Lung (tissue), 12 donors: Measurements from ENCODE around the gene EDEM3. TPM values are rescaled to one million over a fixed set of nuclear protein-coding genes. Genes with fewer than 3 reads are reported as not detected.
"Not testable (repeated sequence)": the region's sequence is repeated elsewhere in the genome, so short reads cannot be mapped to it uniquely, and the experiment has no call there.

Experiments used
- ATAC-seq: fragments of 200-7000 bp; cut with Tn5 transposase; one replicate; pipeline ENCODE4 v1.9.1; 2020; ENCODE audit warnings: moderate number of reproducible peaks; ENCODE audit not compliant: insufficient read depth, low FRiP score
- DNase-seq, 3 donors: peaks; one replicate each; pipeline ENCODE4 v3.0.0-alpha.2; 2013 to 2017
- H3K27ac ChIP-seq, 2 donors: one replicate each; pipeline ENCODE4 v1.5.1; 2013; ENCODE audit warnings: mild to moderate bottlenecking in 2 of 2, moderate library complexity in 2 of 2, control low read depth in 1 of 2, inconsistent platforms in 1 of 2, low read depth in 1 of 2, low read length in 1 of 2
- H3K27me3 ChIP-seq, 3 donors: one replicate each; pipeline ENCODE4 v1.5.1; 2013; ENCODE audit warnings: low read length in 2 of 3; ENCODE audit not compliant: control insufficient read depth in 3 of 3, insufficient read depth in 3 of 3
- H3K36me3 ChIP-seq, 4 donors: one replicate each; pipeline ENCODE4 v1.5.1; 2013; ENCODE audit warnings: low read length in 4 of 4, mild to moderate bottlenecking in 1 of 4, moderate library complexity in 1 of 4; ENCODE audit not compliant: control insufficient read depth in 4 of 4, insufficient read depth in 4 of 4
- H3K4me1 ChIP-seq, 5 donors: one replicate each; pipeline ENCODE4 v1.5.1; 2013; ENCODE audit warnings: low read length in 5 of 5, mild to moderate bottlenecking in 2 of 5, moderate library complexity in 1 of 5; ENCODE audit not compliant: control insufficient read depth in 5 of 5, insufficient read depth in 5 of 5
- H3K4me3 ChIP-seq: one replicate; pipeline ENCODE4 v1.5.1; 2013; ENCODE audit warnings: mild to moderate bottlenecking, control low read depth, moderate library complexity
- H3K9ac ChIP-seq, 2 donors: one replicate each; pipeline ENCODE4 v1.5.1; 2013; ENCODE audit warnings: low read length in 2 of 2, control low read depth in 1 of 2; ENCODE audit not compliant: insufficient read depth in 1 of 2
- H3K9me3 ChIP-seq, 4 donors: one replicate each; pipeline ENCODE4 v1.5.1; 2013; ENCODE audit warnings: low read length in 3 of 4, mild to moderate bottlenecking in 1 of 4, moderate library complexity in 1 of 4; ENCODE audit not compliant: control insufficient read depth in 4 of 4, insufficient read depth in 3 of 4
- WGBS, 2 donors: extraction: QIAGEN DNeasy Blood & Tissue Kit; methylation state at CpG; one replicate each; pipeline ENCODE4 v1.1.7; 2013; 5-methylcytosine and 5-hydroxymethylcytosine counted together
- polyA plus RNA-seq, 2 donors: library from polyadenylated mRNA; stranded (reverse); fragments of 200-250 nt; gene quantifications; one replicate each; pipeline ENCODE4 v1.2.1, GENCODE V29; 2013
- total RNA-seq, 2 donors: library from RNA; depleted of rRNA in 1 of 2; stranded (reverse); fragments of >200 nt in 1 of 2; gene quantifications; one replicate each; pipeline ENCODE4 v1.2.1, GENCODE V29; 2014 to 2021
- TF ChIP-seq, protein P1 (sequence below): IDR thresholded peaks from 2 replicates; pipeline ENCODE4 v1.5.1; 2012; ENCODE audit warnings: mild to moderate bottlenecking; ENCODE audit errors: control extremely low read depth, extremely low read depth
- donor health status: control.
- donor health status: control.
- donor health status: Bipolar disorder and iron deficiency.
- donor health status: healthy.
- donor health status: DM: yes; HTN: yes; CAD: no.

The EDEM3 gene
- total and polyA plus RNA-seq, 4 donors: 12.2 to 54.9 (median 21.1) TPM

GRCh38 chr1:184682956-184683355 lies 71.7 kb downstream of the EDEM3 start:
- Histone ChIP-seq H3K4me3 (no peak overlapping the region), H3K27me3 (no peaks in the 10 kb centered on the region)

GRCh38 chr1:184680611-184681225 lies 73.9 kb downstream of the EDEM3 start:
- not testable (repeated sequence) for ATAC-seq, H3K27me3 ChIP-seq, H3K4me3 ChIP-seq, H3K27ac ChIP-seq, H3K9me3 ChIP-seq, H3K36me3 ChIP-seq, H3K4me1 ChIP-seq, DNase-seq, H3K9ac ChIP-seq
- WGBS, 2 donors: 85 to 89% methylated on average over 5 of the region's 5 CpGs

More at GRCh38 chr1:184682956-184683355, 71.7 kb downstream of the EDEM3 start:
- 91% methylated on average over 3 of the region's 3 CpGs for WGBS, 2 donors
- peaks cover 0 to 8% (median 0%) of the 10 kb centered on the region in 5 donors for H3K4me1 ChIP-seq
- TF ChIP-seq, protein P1, sequence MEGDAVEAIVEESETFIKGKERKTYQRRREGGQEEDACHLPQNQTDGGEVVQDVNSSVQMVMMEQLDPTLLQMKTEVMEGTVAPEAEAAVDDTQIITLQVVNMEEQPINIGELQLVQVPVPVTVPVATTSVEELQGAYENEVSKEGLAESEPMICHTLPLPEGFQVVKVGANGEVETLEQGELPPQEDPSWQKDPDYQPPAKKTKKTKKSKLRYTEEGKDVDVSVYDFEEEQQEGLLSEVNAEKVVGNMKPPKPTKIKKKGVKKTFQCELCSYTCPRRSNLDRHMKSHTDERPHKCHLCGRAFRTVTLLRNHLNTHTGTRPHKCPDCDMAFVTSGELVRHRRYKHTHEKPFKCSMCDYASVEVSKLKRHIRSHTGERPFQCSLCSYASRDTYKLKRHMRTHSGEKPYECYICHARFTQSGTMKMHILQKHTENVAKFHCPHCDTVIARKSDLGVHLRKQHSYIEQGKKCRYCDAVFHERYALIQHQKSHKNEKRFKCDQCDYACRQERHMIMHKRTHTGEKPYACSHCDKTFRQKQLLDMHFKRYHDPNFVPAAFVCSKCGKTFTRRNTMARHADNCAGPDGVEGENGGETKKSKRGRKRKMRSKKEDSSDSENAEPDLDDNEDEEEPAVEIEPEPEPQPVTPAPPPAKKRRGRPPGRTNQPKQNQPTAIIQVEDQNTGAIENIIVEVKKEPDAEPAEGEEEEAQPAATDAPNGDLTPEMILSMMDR: no peak
- H3K9ac ChIP-seq: no peak overlapping the region
- ATAC-seq: no peak
- H3K9me3 ChIP-seq: no peaks in the 10 kb centered on the region
- no peak for DNase-seq
- H3K27ac ChIP-seq: no peak overlapping the region
- H3K36me3 ChIP-seq: no peaks in the 10 kb centered on the region

DNA sequence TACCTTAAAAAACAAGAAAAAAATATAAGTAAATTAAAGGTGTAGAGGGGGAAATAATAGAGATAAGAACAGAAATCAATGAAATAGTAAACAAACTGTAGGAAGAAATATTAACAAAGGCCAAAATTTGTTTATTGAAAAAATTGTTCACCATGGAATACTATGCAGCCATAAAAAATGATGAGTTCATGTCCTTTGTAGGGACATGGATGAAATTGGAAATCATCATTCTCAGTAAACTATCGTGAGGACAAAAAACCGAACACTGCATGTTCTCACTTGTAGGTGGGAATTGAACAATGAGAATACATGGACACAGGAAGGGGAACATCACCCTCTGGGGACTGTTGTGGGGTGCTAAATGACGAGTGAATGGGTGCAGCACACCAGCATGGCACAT lies 75.2 kb downstream of the EDEM3 start:
- not testable (repeated sequence) for ATAC-seq, H3K27me3 ChIP-seq, H3K36me3 ChIP-seq, H3K9me3 ChIP-seq, H3K4me1 ChIP-seq, DNase-seq, H3K4me3 ChIP-seq, H3K27ac ChIP-seq, H3K9ac ChIP-seq
- WGBS, 2 donors: 89% methylated on average over 3 of the region's 3 CpGs

DNA sequence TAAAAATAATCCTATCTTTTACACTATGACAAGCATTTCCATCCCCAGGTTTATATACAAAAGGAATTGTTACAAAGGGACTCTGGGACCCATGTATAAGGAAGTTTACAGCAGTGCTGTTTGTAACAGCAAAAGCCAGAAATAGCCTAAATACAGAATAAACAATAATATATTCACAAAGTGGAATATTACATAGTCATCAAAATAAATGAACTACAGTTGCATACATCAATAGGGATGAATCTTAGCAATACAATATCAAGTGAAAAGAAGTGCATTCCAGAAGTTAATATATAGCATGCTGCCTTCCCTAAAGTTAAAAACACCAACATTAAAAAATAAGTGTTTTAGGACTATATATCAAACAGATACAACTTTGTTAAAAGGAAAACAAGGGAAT lies 77.3 kb downstream of the EDEM3 start:
- no peaks in the 10 kb centered on the region for H3K27me3 ChIP-seq
- H3K4me1 ChIP-seq: no peaks in the 10 kb centered on the region
- TF ChIP-seq, protein P1: no peak
- H3K27ac ChIP-seq: no peak overlapping the region
- H3K9ac ChIP-seq: no peak overlapping the region
- H3K4me3 ChIP-seq: no peak overlapping the region
- H3K9me3 ChIP-seq: no peaks in the 10 kb centered on the region
- ATAC-seq (no peak), DNase-seq (no peak)
- no peaks in the 10 kb centered on the region for H3K36me3 ChIP-seq
